ENCODE results near the gene NAV2.
A peak's percentile ranks its signal among the peaks of the same experiment; 100 is the strongest.

Gene NAV2

GRCh38 chr11:20099527-20099926 is 386.9 kb downstream of the NAV2 start:
- peak; percentile 64 for ATAC-seq (ENCODE audit: low read depth)
- H3K36me3 Mint-ChIP-seq, result no peaks in the 10 kb centered on the region

GRCh38 chr11:20102397-20102796 is 389.8 kb downstream of the NAV2 start:
- no peaks in the 10 kb centered on the region for H3K9me3 Mint-ChIP-seq
- H3K4me3 Mint-ChIP-seq, result no peak overlapping the region
- H3K4me1 Mint-ChIP-seq, result peaks cover 11% of the 10 kb centered on the region
- no peaks in the 10 kb centered on the region for H3K36me3 Mint-ChIP-seq
- no peak overlapping the region for H3K27ac Mint-ChIP-seq
- H3K27me3 Mint-ChIP-seq, result peaks cover 2% of the 10 kb centered on the region
- DNase-seq (ENCODE audit: low spot score in 2 of 2) (no peak), ATAC-seq (ENCODE audit: low read depth) (no peak)

More at GRCh38 chr11:20099527-20099926, 386.9 kb downstream of the NAV2 start:
- DNase-seq (ENCODE audit: low spot score in 2 of 2), result no peak
- no peak overlapping the region for H3K4me3 Mint-ChIP-seq
- peaks cover 11% of the 10 kb centered on the region for H3K4me1 Mint-ChIP-seq
- H3K27ac Mint-ChIP-seq, result no peak overlapping the region
- no peaks in the 10 kb centered on the region for H3K9me3 Mint-ChIP-seq
- peaks cover 2% of the 10 kb centered on the region for H3K27me3 Mint-ChIP-seq

GRCh38 chr11:20103281-20103680 is 390.6 kb downstream of the NAV2 start:
- Mint-ChIP-seq H3K4me1 (peaks cover 11% of the 10 kb centered on the region), H3K27ac (no peak overlapping the region), H3K27me3 (peaks cover 2% of the 10 kb centered on the region), H3K9me3 (no peaks in the 10 kb centered on the region), H3K4me3 (no peak overlapping the region), H3K36me3 (no peaks in the 10 kb centered on the region)
- no peak for ATAC-seq (ENCODE audit: low read depth)
- DNase-seq (ENCODE audit: low spot score in 2 of 2), result no peak

GRCh38 chr11:20105427-20105826 is 392.8 kb downstream of the NAV2 start:
- no peak for ATAC-seq (ENCODE audit: low read depth)
- Mint-ChIP-seq H3K27me3 (peaks cover 2% of the 10 kb centered on the region), H3K27ac (no peak overlapping the region), H3K9me3 (no peaks in the 10 kb centered on the region), H3K4me3 (no peak overlapping the region), H3K36me3 (no peaks in the 10 kb centered on the region), H3K4me1 (no peaks in the 10 kb centered on the region)
- DNase-seq (ENCODE audit: low spot score in 2 of 2), result no peak

- DNase-seq (ENCODE audit: low spot score in 2 of 2) (no peak), ATAC-seq (ENCODE audit: low read depth) (no peak)
- Mint-ChIP-seq H3K27me3 (peaks cover 6% of the 10 kb centered on the region), H3K36me3 (no peaks in the 10 kb centered on the region), H3K4me3 (no peak overlapping the region), H3K27ac (no peak overlapping the region), H3K9me3 (no peaks in the 10 kb centered on the region), H3K4me1 (peaks cover 5% of the 10 kb centered on the region)
These were observed 397.3 kb downstream of the NAV2 start for GRCh38 chr11:20109731-20110445.

- Mint-ChIP-seq H3K4me1 (peaks cover 5% of the 10 kb centered on the region), H3K9me3 (no peaks in the 10 kb centered on the region), H3K36me3 (no peaks in the 10 kb centered on the region), H3K27me3 (peaks cover 7% of the 10 kb centered on the region), H3K27ac (no peak overlapping the region), H3K4me3 (no peak overlapping the region)
- DNase-seq (ENCODE audit: low spot score in 2 of 2) (peak; percentile 34 to 53), ATAC-seq (ENCODE audit: low read depth) (peak; percentile 86)
These were observed 398.5 kb downstream of the NAV2 start for GRCh38 chr11:20110908-20111669.

GRCh38 chr11:20111871-20112270 is 399.2 kb downstream of the NAV2 start:
- DNase-seq (ENCODE audit: low spot score in 2 of 2), result no peak
- Mint-ChIP-seq H3K9me3 (no peaks in the 10 kb centered on the region), H3K27me3 (peaks cover 7% of the 10 kb centered on the region), H3K4me1 (peaks cover 5% of the 10 kb centered on the region), H3K4me3 (no peak overlapping the region), H3K27ac (no peak overlapping the region), H3K36me3 (no peaks in the 10 kb centered on the region)
- ATAC-seq (ENCODE audit: low read depth), result no peak

GRCh38 chr11:20112291-20113148 is 399.9 kb downstream of the NAV2 start:
- Mint-ChIP-seq H3K4me3 (no peak overlapping the region), H3K27ac (no peak overlapping the region), H3K4me1 (peaks cover 5% of the 10 kb centered on the region), H3K9me3 (no peaks in the 10 kb centered on the region), H3K36me3 (no peaks in the 10 kb centered on the region), H3K27me3 (peaks cover 7% of the 10 kb centered on the region)
- DNase-seq (ENCODE audit: low spot score in 2 of 2) (no peak), ATAC-seq (ENCODE audit: low read depth) (no peak)

GRCh38 chr11:20113149-20113438 is 400.5 kb downstream of the NAV2 start:
- Mint-ChIP-seq H3K4me3 (no peak overlapping the region), H3K27me3 (peaks cover 7% of the 10 kb centered on the region), H3K9me3 (no peaks in the 10 kb centered on the region), H3K4me1 (peaks cover 5% of the 10 kb centered on the region), H3K27ac (no peak overlapping the region), H3K36me3 (no peaks in the 10 kb centered on the region)
- DNase-seq (ENCODE audit: low spot score in 2 of 2) (no peak), ATAC-seq (ENCODE audit: low read depth) (no peak)

GRCh38 chr11:20114588-20114987 is 402.0 kb downstream of the NAV2 start:
- peaks cover 2% of the 10 kb centered on the region for H3K36me3 Mint-ChIP-seq

GRCh38 chr11:20116825-20117224 is 404.2 kb downstream of the NAV2 start:
- Mint-ChIP-seq H3K4me3 (no peak overlapping the region), H3K4me1 (peaks cover 3% of the 10 kb centered on the region), H3K27ac (no peak overlapping the region), H3K27me3 (peaks cover 16% of the 10 kb centered on the region), H3K36me3 (peaks cover 2% of the 10 kb centered on the region), H3K9me3 (no peaks in the 10 kb centered on the region)
- DNase-seq (ENCODE audit: low spot score in 2 of 2) (no peak), ATAC-seq (ENCODE audit: low read depth) (no peak)

More at GRCh38 chr11:20114588-20114987, 402.0 kb downstream of the NAV2 start:
- DNase-seq (ENCODE audit: low spot score in 2 of 2) (no peak), ATAC-seq (ENCODE audit: low read depth) (no peak)
- Mint-ChIP-seq H3K9me3 (no peaks in the 10 kb centered on the region), H3K27me3 (peaks cover 14% of the 10 kb centered on the region), H3K27ac (no peak overlapping the region), H3K4me3 (no peak overlapping the region), H3K4me1 (peaks cover 5% of the 10 kb centered on the region)

GRCh38 chr11:20117291-20117690 is 404.7 kb downstream of the NAV2 start:
- Mint-ChIP-seq H3K4me3 (no peak overlapping the region), H3K27me3 (peaks cover 12% of the 10 kb centered on the region), H3K27ac (no peak overlapping the region), H3K9me3 (no peaks in the 10 kb centered on the region), H3K36me3 (peaks cover 2% of the 10 kb centered on the region), H3K4me1 (peaks cover 3% of the 10 kb centered on the region)
- ATAC-seq (ENCODE audit: low read depth), result no peak
- DNase-seq (ENCODE audit: low spot score in 2 of 2), result no peak

- Mint-ChIP-seq H3K27me3 (peaks cover 10% of the 10 kb centered on the region), H3K27ac (no peak overlapping the region), H3K9me3 (no peaks in the 10 kb centered on the region), H3K4me3 (no peak overlapping the region), H3K4me1 (peaks cover under 1% of the 10 kb centered on the region), H3K36me3 (peaks cover 2% of the 10 kb centered on the region)
- no peak for ATAC-seq (ENCODE audit: low read depth)
- no peak for DNase-seq (ENCODE audit: low spot score in 2 of 2)
These were observed 405.6 kb downstream of the NAV2 start for GRCh38 chr11:20118209-20118608.

- no peak overlapping the region for H3K4me3 Mint-ChIP-seq
- ATAC-seq (ENCODE audit: low read depth) (no peak), DNase-seq (ENCODE audit: low spot score in 2 of 2) (no peak)
- peaks cover 2% of the 10 kb centered on the region for H3K36me3 Mint-ChIP-seq
- H3K27me3 Mint-ChIP-seq, result peaks cover 10% of the 10 kb centered on the region
- no peak overlapping the region for H3K27ac Mint-ChIP-seq
- no peaks in the 10 kb centered on the region for H3K9me3 Mint-ChIP-seq
- H3K4me1 Mint-ChIP-seq, result no peaks in the 10 kb centered on the region
These were observed 406.7 kb downstream of the NAV2 start for GRCh38 chr11:20119315-20119714.

All from memory B cell (primary cell).